Neural progenitor cell (in vitro differentiated cells): ENCODE results near the gene MROH2A. TPM values are rescaled to one million over a fixed set of nuclear protein-coding genes. Genes with fewer than 3 reads are reported as not detected.

Source experiments
- DNase-seq: peaks from one replicate; pipeline ENCODE4 v3.0.0-alpha.2; 2016; ENCODE audit warnings: low spot score
- H2AFZ ChIP-seq: fragments of 200-600 bp; sonication (generic); replicated peaks from 2 replicates; pipeline ENCODE4 v1.6.1; 2016; ENCODE audit warnings: antibody characterized with exemption
- H3F3A ChIP-seq: fragments of 200-600 bp; sonication (generic); 2 replicates; pipeline ENCODE4 v1.6.1; 2016; ENCODE audit warnings: antibody characterized with exemption, low read depth
- H3K27ac ChIP-seq: fragments of 200-600 bp; sonication (generic); 2 replicates; pipeline ENCODE4 v1.5.1; 2016; ENCODE audit warnings: mild to moderate bottlenecking
- H3K27me3 ChIP-seq: fragments of 200-600 bp; sonication (generic); 2 replicates; pipeline ENCODE4 v1.6.1; 2016; ENCODE audit warnings: mild to moderate bottlenecking, moderate library complexity
- H3K36me3 ChIP-seq: fragments of 200-600 bp; sonication (generic); 2 replicates; pipeline ENCODE4 v1.5.1; 2016
- H3K4me1 ChIP-seq: fragments of 200-600 bp; sonication (generic); 2 replicates; pipeline ENCODE4 v1.6.1; 2016; ENCODE audit warnings: mixed run types
- H3K4me2 ChIP-seq: fragments of 200-600 bp; sonication (generic); 2 replicates; pipeline ENCODE4 v1.6.1; 2016
- H3K4me3 ChIP-seq: fragments of 200-600 bp; sonication (generic); 2 replicates; pipeline ENCODE4 v1.5.1; 2016
- H3K79me2 ChIP-seq: fragments of 200-600 bp; sonication (generic); 2 replicates; pipeline ENCODE4 v1.6.1; 2016; ENCODE audit warnings: low read depth
- H3K9ac ChIP-seq: fragments of 200-600 bp; sonication (generic); 2 replicates; pipeline ENCODE4 v1.6.1; 2016
- H3K9me3 ChIP-seq: fragments of 200-600 bp; sonication (generic); 2 replicates; pipeline ENCODE4 v1.5.1; 2016; ENCODE audit warnings: low read depth
- H4K20me1 ChIP-seq: fragments of 200-600 bp; sonication (generic); 2 replicates; pipeline ENCODE4 v1.6.1; 2016; ENCODE audit warnings: low read depth
- H3K27ac Mint-ChIP-seq: 3 replicates; pipeline ENCODE4 v1.8.0; 2021; ENCODE audit warnings: mixed read lengths
- H3K27me3 Mint-ChIP-seq: 2 replicates; pipeline ENCODE4 v1.8.0; 2022; ENCODE audit warnings: low read depth, mild to moderate bottlenecking, inconsistent platforms, moderate library complexity, mixed read lengths; ENCODE audit not compliant: insufficient read depth
- H3K36me3 Mint-ChIP-seq: 3 replicates; pipeline ENCODE4 v1.8.0; 2021; ENCODE audit warnings: mixed read lengths
- H3K4me1 Mint-ChIP-seq: 3 replicates; pipeline ENCODE4 v1.8.0; 2021; ENCODE audit warnings: mixed read lengths
- H3K4me3 Mint-ChIP-seq: 3 replicates; pipeline ENCODE4 v1.8.0; 2021; ENCODE audit warnings: mild to moderate bottlenecking, moderate library complexity, mixed read lengths
- H3K9me3 Mint-ChIP-seq: 3 replicates; pipeline ENCODE4 v1.8.0; 2020; ENCODE audit warnings: mixed read lengths
- CTCF ChIP-seq: fragments of 200-600 bp; sonication (generic); IDR thresholded peaks from 2 replicates; pipeline ENCODE4 v1.5.1; 2017; ENCODE audit warnings: antibody characterized with exemption, mild to moderate bottlenecking
- EZH2 ChIP-seq: fragments of 200-600 bp; sonication (generic); IDR thresholded peaks from 2 replicates; pipeline ENCODE4 v1.6.1; 2017; ENCODE audit warnings: antibody characterized with exemption, mild to moderate bottlenecking, moderate library complexity
- EZH2phosphoT487 ChIP-seq: fragments of 200-600 bp; sonication (generic); IDR thresholded peaks from 2 replicates; pipeline ENCODE4 v1.6.1; 2017; ENCODE audit warnings: antibody characterized with exemption
- total RNA-seq: library from RNA; depleted of rRNA; stranded (reverse); fragments of >200 nt; gene quantifications from 2 replicates; pipeline ENCODE4 v1.2.3, GENCODE V29; 2015; ENCODE audit warnings: low replicate concordance

Gene MROH2A
- total RNA-seq, 1 donor from 2014 or later, result not detected

- H3K79me2 ChIP-seq, result peaks cover 49% of the 10 kb centered on the region
- Mint-ChIP-seq H3K4me3 (peak within 1 kb of the TSS; percentile 99), H3K4me1 (peaks cover 29% of the 10 kb centered on the region), H3K36me3 (peaks cover 15% of the 10 kb centered on the region), H3K9me3 (no peaks in the 10 kb centered on the region), H3K27ac (peak within 1 kb of the TSS; percentile 98), H3K27me3 (peaks cover 4% of the 10 kb centered on the region)
- H3K4me3 ChIP-seq, result peak within 1 kb of the TSS; percentile 91
- peak; percentile 97 for DNase-seq
- peaks cover 14% of the 10 kb centered on the region for H3K36me3 ChIP-seq
- peak within 1 kb of the TSS; percentile 53 for H2AFZ ChIP-seq
- TF ChIP-seq CTCF, result no peak
- TF ChIP-seq EZH2, result no peak
- no peak for TF ChIP-seq EZH2phosphoT487
- peak within 1 kb of the TSS; percentile 98 for H3K4me2 ChIP-seq
- H3F3A ChIP-seq, result peaks cover 10% of the 10 kb centered on the region
- H3K9me3 ChIP-seq, result no peaks in the 10 kb centered on the region
- H3K27ac ChIP-seq, result no peak within 1 kb of the TSS
- no peaks in the 10 kb centered on the region for H3K27me3 ChIP-seq
- H4K20me1 ChIP-seq, result peaks cover 44% of the 10 kb centered on the region
- H3K9ac ChIP-seq, result peak within 1 kb of the TSS; percentile 82
- H3K4me1 ChIP-seq, result peaks cover 33% of the 10 kb centered on the region
These were observed 76.3 kb downstream of the MROH2A start, which contains the start of gene HJURP for GRCh38 chr2:233854241-233854981. Gene HJURP (minus strand): TSS chr2:233854535. CDS start chr2:233854500, 35 bp downstream.

GRCh38 chr2:233855345-233855744, 77.2 kb downstream of the MROH2A start:
- TF ChIP-seq EZH2phosphoT487 (no peak), EZH2 (no peak), CTCF (no peak)
- Histone ChIP-seq H3K4me2 (peak overlapping the region; percentile 81), H2AFZ (no peak overlapping the region), H3K4me1 (peaks cover 33% of the 10 kb centered on the region), H3K27ac (no peak overlapping the region), H3K79me2 (peaks cover 40% of the 10 kb centered on the region), H3F3A (peaks cover 10% of the 10 kb centered on the region), H3K9me3 (no peaks in the 10 kb centered on the region), H3K9ac (no peak overlapping the region), H3K4me3 (peak overlapping the region; percentile 91), H3K27me3 (no peaks in the 10 kb centered on the region), H3K36me3 (peaks cover 14% of the 10 kb centered on the region), H4K20me1 (peaks cover 35% of the 10 kb centered on the region)
- Mint-ChIP-seq H3K27ac (no peak overlapping the region), H3K36me3 (peaks cover 15% of the 10 kb centered on the region), H3K4me1 (peaks cover 29% of the 10 kb centered on the region), H3K27me3 (peaks cover 4% of the 10 kb centered on the region), H3K4me3 (peak overlapping the region; percentile 99), H3K9me3 (no peaks in the 10 kb centered on the region)
- DNase-seq, result no peak

GRCh38 chr2:233856184-233856583, 78.1 kb downstream of the MROH2A start:
- TF ChIP-seq EZH2phosphoT487 (no peak), EZH2 (no peak), CTCF (no peak)
- H3K4me3 Mint-ChIP-seq, result peak overlapping the region; percentile 14
- Histone ChIP-seq H3K4me1 (peaks cover 27% of the 10 kb centered on the region), H3K27me3 (no peaks in the 10 kb centered on the region), H3K9me3 (no peaks in the 10 kb centered on the region), H4K20me1 (peaks cover 26% of the 10 kb centered on the region), H3K79me2 (peaks cover 32% of the 10 kb centered on the region), H3K4me2 (no peak overlapping the region), H3K9ac (no peak overlapping the region), H3K27ac (no peak overlapping the region), H3K36me3 (peaks cover 11% of the 10 kb centered on the region), H2AFZ (no peak overlapping the region), H3F3A (peaks cover 10% of the 10 kb centered on the region), H3K4me3 (no peak overlapping the region)
- peak; percentile 10 for DNase-seq
- H3K9me3 Mint-ChIP-seq, result no peaks in the 10 kb centered on the region
- peaks cover 11% of the 10 kb centered on the region for H3K36me3 Mint-ChIP-seq
- no peak overlapping the region for H3K27ac Mint-ChIP-seq
- H3K4me1 Mint-ChIP-seq, result peaks cover 29% of the 10 kb centered on the region
- H3K27me3 Mint-ChIP-seq, result peaks cover 4% of the 10 kb centered on the region
